ENCODE measurements around the gene MINDY1.

Gene MINDY1

GRCh38 chr1:150981805-150982712, 24.6 kb downstream of the MINDY1 start, which contains the start of gene ANXA9:
ANXA9 (plus strand) TSS chr1:150982292; CDS start chr1:150983106, 814 bp downstream.
- DNase-seq = no peak

DNA sequence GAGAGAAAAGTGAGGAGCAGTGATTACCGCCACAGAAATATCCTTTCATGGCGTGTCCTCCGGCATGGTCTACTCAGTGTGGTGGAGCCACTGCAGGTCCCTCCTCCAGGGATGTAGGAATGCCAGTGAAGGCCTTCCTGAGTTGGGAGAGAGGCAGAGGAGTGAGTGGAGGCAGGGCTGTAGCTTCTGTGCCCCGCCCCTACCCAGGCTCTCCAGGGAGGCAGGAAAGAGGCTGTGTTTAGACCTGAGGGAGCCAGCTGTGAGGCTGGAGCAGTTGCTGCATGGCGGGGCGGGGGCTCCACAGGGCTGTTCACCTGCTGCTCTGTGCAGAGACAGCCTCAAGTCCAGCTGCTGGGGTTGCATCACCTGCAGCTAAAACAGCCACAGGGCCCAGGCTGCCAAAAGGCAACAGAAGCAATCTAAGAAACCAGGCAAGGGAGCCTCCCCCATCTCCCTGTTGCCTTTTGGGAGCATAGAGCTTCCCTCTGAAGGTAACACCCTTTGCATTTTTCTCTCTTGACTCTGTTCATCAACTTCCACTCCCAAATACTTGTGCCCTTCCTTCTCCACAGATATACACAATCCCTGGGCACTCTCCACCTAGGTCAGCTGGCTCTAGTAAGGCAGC, 25.4 kb downstream of the MINDY1 start:
- no peak for DNase-seq

DNA sequence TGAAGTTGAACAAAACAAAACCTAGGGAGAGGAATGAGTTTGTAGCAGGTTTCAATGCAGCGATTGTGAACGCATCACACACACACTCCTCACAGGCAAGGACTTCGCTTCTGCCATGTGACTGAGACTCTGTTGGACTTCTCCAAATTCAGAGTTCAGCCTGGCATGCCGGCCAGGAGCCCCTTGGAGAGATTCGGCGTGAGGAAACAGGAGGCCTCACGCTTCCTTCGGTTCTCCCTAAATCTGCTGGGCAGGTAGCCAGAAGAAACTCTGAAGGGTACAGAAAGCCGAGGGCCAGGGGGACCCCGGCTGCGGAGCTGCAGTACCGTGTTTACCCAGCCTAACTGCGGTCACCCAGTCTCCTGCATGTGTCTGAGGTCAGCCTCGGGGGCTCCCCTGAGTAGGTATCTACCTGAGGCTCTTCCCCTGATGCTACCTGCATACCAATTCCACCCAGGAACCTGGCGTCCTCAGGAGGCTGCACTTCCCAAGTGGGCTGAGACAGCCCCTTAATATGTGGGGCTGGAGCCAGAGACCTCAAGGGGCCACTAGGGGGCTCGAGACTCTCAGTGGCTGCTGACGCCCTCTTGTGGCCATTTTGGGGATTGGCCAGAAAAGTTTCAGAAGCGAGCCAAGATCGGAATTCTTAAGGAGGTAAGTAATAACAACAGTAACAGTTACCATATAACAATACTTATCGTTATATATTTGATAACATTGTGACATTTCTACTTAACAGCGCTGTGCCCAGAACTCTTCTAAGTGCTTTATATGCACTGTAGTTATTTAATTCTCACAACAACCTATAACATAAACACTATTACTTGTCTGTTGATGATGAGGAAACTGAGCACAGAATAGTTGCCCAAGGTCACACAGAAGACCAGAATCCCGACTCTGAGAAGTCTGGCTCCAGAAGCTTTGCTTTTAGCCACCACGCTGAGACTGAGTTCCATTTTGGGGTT, 27.3 kb downstream of the MINDY1 start:
- peak; percentile 91 for DNase-seq

DNA sequence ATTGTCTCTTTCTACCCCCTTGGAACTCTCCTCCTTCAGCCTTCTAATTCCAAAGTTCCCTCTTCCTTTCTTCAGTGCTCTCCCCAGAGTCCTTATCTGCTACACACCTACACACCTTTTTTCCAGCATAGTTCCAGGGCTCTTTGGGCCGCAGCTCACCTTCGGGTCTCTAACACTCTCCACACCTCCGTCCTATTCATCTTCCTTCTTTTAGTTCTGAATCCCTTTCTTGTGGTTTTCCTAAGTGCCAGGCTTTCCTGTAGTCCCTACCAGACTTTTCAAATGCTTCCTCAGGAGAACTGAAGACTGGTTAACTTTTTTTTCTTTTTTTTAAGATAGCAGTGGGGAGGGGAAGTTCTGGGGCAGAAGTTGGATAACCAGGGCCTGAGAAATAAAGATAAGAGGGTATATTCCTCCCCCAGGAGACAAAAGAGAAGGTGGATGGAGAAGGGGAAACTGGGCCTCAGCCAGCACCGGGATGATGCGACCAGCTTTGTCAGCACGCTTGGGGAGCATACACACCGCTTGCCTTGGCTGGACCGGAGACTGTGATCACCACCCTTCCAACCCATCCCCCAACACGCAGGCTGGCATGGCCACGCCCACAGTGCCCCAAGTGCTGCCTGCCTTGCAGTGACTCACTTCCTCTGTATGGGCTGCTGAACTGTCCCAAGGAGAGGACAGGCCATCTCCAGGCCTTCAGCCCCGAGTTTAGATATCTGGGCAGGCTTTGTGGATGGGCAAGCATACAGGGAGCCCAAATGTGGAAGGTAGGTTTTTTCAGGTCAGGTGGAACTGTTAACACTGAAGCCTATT, 29.6 kb downstream of the MINDY1 start:
- peak; percentile 94 for DNase-seq

- no peak for DNase-seq
Measured at GRCh38 chr1:150976401-150976821, 30.3 kb downstream of the MINDY1 start.

GRCh38 chr1:150974580-150975478, 31.9 kb downstream of the MINDY1 start, which contains the start of gene CERS2:
CERS2 (minus strand) TSS chr1:150974835; CDS start chr1:150969090, 5,745 bp downstream.
- peak; percentile 74 for DNase-seq

DNA sequence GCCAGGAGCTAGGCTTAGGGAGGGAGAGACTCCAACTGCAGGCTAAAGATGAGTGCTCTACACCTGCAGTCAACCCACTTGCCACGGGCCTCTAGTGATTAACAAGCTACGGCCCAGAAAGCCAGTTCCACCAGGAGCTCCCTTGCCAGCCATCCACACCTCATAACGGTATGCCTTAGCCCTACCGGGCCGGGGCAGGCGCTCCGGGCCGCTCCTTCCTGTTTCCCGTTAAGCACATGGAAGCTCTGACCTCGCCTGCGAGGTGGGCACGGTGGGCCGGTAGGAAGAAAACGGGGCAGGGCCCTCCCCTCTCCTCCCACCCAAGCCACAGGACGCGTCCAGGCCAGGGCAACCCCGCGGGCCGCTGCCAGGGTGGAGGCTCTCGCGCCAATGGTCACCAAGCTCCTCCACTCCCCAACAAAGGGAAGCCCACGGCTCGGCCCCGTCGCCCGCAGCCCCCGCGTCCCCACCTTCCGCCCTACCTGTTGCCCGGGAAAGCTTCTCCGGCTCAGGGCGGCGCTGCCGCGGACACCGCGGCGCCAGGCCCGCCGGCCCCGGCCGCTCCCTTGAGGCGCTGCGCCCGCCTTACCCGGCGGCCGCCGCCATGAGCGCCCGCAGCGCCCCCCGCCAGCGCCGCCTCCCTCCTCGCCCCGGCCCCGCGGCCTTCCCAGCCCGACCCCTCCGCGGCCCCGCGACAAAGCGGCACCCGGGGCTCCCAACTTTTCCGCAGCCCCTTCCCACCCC, 32.7 kb downstream of the MINDY1 start:
- DNase-seq = peak; percentile 57

GRCh38 chr1:150973258-150973835, 33.4 kb downstream of the MINDY1 start:
- peak; percentile 31 for DNase-seq

DNA sequence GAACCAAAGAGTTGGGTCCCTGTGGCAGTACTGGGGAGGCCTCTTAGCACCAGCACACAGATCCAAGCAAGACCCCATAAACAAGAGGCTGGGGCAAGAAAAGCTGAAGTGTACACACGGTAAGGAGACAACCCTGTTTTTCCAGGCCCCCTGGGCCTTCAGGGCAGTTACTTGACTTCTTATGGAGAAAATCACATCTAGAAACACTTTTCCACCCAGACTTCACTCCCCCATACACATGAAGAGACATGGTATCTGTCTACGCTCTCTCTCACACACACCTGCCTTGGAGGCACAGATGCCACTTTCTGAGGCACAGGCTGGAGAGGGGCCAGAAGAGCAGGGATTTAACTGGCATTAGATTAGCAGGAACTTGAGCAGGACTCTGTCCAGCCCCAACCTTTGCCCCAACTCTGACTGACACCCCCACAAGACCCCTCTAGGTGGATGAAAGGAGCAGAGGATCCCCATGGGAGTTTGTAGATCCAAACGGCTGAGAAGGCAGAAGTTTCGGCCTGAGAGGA, 34.2 kb downstream of the MINDY1 start:
- DNase-seq = no peak

GRCh38 chr1:150971583-150972416, 34.9 kb downstream of the MINDY1 start:
- no peak for DNase-seq

DNA sequence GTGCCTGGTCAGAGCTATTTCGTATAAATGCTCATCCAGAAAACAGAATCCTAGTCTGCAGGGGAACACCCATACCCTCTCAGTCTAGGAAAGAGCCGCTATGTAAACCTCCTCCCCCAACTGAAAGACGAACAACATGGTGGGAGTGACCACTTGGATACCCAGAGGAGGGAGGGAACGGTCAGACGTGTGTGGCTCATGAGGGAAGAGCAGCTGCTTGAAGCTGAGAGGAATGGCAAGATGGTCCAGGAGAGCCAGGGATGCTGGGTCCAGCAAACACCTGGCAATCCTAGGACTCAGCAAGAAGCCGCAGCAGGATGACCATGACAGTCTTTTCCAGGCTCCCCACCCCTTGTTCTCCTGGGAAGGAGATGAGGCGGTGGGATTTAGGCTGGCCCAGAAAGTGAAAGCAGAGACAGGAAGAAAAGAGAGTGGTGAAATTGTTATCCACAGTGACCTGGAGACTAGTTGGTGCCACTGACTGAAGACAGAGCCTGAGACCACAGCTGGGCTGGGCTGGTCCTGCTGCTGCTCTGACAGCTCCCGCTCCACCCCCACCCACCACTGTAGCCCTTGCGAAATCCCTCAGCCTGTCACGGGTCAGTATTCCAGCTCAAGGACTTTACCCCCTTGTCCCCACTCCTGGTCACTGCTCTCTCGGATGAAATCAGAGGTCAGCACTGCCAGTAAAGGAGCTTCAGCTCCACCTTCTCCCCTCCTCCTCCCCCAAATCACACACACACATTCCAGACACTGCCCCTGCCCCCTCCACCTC, 35.7 kb downstream of the MINDY1 start:
- no peak for DNase-seq

- no peak for DNase-seq
Measured at GRCh38 chr1:150969626-150970025, 37.1 kb downstream of the MINDY1 start.

- no peak for DNase-seq
Measured at GRCh38 chr1:150968491-150968890, 38.2 kb downstream of the MINDY1 start.

- DNase-seq = no peak
Measured at GRCh38 chr1:150967936-150968335, 38.8 kb downstream of the MINDY1 start.

DNA sequence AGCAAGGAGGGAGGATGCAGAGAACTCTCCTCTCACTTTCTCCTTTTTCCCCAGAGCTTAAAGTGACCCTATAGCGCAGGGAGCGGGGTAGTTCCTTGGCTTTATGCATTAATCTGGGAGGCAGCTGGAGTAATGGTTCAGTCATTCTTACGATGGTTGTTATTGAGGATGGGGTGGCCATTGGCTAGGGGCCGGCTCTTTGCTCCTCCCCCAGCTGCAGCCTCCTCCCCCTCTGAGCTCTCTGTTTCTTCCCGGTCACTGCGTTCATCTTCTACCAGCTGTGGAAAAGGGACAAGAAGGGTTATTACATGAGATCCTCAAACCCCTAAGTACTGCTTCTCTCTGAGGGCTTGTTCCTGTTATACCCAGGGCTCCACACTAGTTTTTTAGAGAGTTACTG, 40.7 kb downstream of the MINDY1 start:
- no peak for DNase-seq

GRCh38 chr1:150965605-150966004, 41.1 kb downstream of the MINDY1 start:
- no peak for DNase-seq

- DNase-seq = no peak
Measured at GRCh38 chr1:150964164-150964489, 42.6 kb downstream of the MINDY1 start.
